PC-3 (cell line): Measurements from ENCODE around the gene PCSK9. TPM values are rescaled to one million over a fixed set of nuclear protein-coding genes. Genes with fewer than 3 reads are reported as not detected.

Experiments
- ATAC-seq: fragments of 200-7000 bp; cut with Tn5 transposase; 2 replicates; pipeline ENCODE4 v1.9.1; 2020; ENCODE audit warnings: mild to moderate bottlenecking, moderate library complexity
- BruUV-seq: library from RNA; stranded (reverse); fragments of 400-500 nt; replicated peaks from 2 replicates; lab custom pipeline; 2021; lab: Mats Ljungman, UMichigan
- CTCF ChIA-PET: fragments of 300-600 bp; sonication (Branson Sonifier 250); formaldehyde crosslinking; loops from one replicate; lab custom pipeline; 2022; ENCODE audit warnings: antibody characterized with exemption; lab: Charles Lee
- POLR2A ChIA-PET: fragments of 300-600 bp; sonication (Branson Sonifier 250); formaldehyde crosslinking; loops from one replicate; lab custom pipeline; 2022; ENCODE audit warnings: antibody characterized with exemption; ENCODE audit not compliant: unreplicated experiment; lab: Charles Lee
- DNase-seq: peaks from one replicate; pipeline ENCODE4 v3.0.0-alpha.2; 2015
- H2AFZ ChIP-seq: fragments of 300-600 bp; sonication (generic); 2 replicates; pipeline ENCODE4 v1.6.0; 2016; ENCODE audit warnings: antibody characterized with exemption, low read length
- H3F3A ChIP-seq: fragments of 300-600 bp; sonication (generic); one replicate; pipeline ENCODE4 v1.6.0; 2017; ENCODE audit warnings: antibody characterized with exemption, low read length, control low read depth, mild to moderate bottlenecking; ENCODE audit not compliant: unreplicated experiment
- H3K27ac ChIP-seq: fragments of 300-600 bp; sonication (generic); 2 replicates; pipeline ENCODE4 v1.5.1; 2016; ENCODE audit warnings: mild to moderate bottlenecking, low read length
- H3K27me3 ChIP-seq: fragments of 300-600 bp; sonication (generic); 2 replicates; pipeline ENCODE4 v1.6.1; 2016; ENCODE audit warnings: low read length, mixed read lengths
- H3K36me3 ChIP-seq: fragments of 300-600 bp; sonication (generic); 2 replicates; pipeline ENCODE4 v1.6.1; 2016; ENCODE audit warnings: low read depth, mixed run types, low read length, mixed read lengths
- H3K4me1 ChIP-seq: fragments of 300-600 bp; sonication (generic); 2 replicates; pipeline ENCODE4 v1.5.1; 2016; ENCODE audit warnings: low read length; ENCODE audit not compliant: insufficient read depth
- H3K4me2 ChIP-seq: fragments of 300-600 bp; sonication (generic); 2 replicates; pipeline ENCODE4 v1.6.0; 2016; ENCODE audit warnings: low read length
- H3K4me3 ChIP-seq: fragments of 300-600 bp; sonication (generic); 2 replicates; pipeline ENCODE4 v1.5.1; 2016; ENCODE audit warnings: mild to moderate bottlenecking, low read length, mixed read lengths
- H3K79me2 ChIP-seq: fragments of 300-600 bp; sonication (generic); 2 replicates; pipeline ENCODE4 v1.6.1; 2017; ENCODE audit warnings: low read length, mixed read lengths
- H3K9ac ChIP-seq: fragments of 300-600 bp; sonication (generic); 2 replicates; pipeline ENCODE4 v1.6.0; 2016; ENCODE audit warnings: mild to moderate bottlenecking, low read length
- H3K9me2 ChIP-seq: fragments of 300-600 bp; sonication (generic); replicated peaks from 2 replicates; pipeline ENCODE4 v1.6.1; 2016; ENCODE audit warnings: mixed run types, low read length, mixed read lengths
- H3K9me3 ChIP-seq: fragments of 300-600 bp; sonication (generic); 2 replicates; pipeline ENCODE4 v1.6.1; 2016; ENCODE audit warnings: low read length, mixed read lengths
- H4K20me1 ChIP-seq: fragments of 300-600 bp; sonication (generic); 2 replicates; pipeline ENCODE4 v1.6.1; 2016; ENCODE audit warnings: low read length, mixed read lengths
- EZH2 ChIP-seq: fragments of 300-600 bp; sonication (generic); IDR thresholded peaks from one replicate; pipeline ENCODE4 v1.6.1; 2017; ENCODE audit warnings: antibody characterized with exemption, mild to moderate bottlenecking, low read length; ENCODE audit not compliant: unreplicated experiment
- EZH2phosphoT487 ChIP-seq: fragments of 300-600 bp; sonication (generic); IDR thresholded peaks from 2 replicates; pipeline ENCODE4 v1.6.1; 2018; ENCODE audit warnings: mild to moderate bottlenecking, antibody characterized with exemption, low read length, borderline replicate concordance
- intact Hi-C: fragments of 100-400 bp; cut with micrococcal nuclease; formaldehyde crosslinking; loops from 2 replicates; pipeline ENCODE4 v1.9.0; 2023
- total RNA-seq: library from RNA; depleted of rRNA; stranded (reverse); fragments of >200 nt; gene quantifications from 2 replicates; pipeline ENCODE4 v1.2.3, GENCODE V29; 2014
- TF ChIP-seq, protein P1 (sequence below): fragments of 300-600 bp; sonication (generic); conservative IDR thresholded peaks from 2 replicates; pipeline ENCODE4 v1.5.1; 2017; ENCODE audit warnings: antibody characterized with exemption, low read depth, mild to moderate bottlenecking, low read length

The PCSK9 gene
- total RNA-seq, 1 experiment from 2014 or later, result 6.8 TPM

DNA sequence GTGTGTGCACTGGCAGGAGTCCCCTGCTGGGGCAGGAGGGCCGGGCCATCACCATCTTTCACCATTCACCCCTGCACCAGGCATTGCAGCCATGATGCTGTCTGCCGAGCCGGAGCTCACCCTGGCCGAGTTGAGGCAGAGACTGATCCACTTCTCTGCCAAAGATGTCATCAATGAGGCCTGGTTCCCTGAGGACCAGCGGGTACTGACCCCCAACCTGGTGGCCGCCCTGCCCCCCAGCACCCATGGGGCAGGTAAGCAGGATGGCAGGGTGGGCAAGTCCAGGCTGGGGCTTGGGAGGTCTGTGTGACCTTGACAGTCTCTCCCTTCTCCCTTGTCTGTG, 18.6 kb downstream of the PCSK9 start:
- H3K79me2 ChIP-seq, result no peaks in the 10 kb centered on the region
- ATAC-seq, result no peak
- DNase-seq, result no peak
- H3K4me3 ChIP-seq, result no peak overlapping the region
- TF ChIP-seq EZH2phosphoT487 (no peak), EZH2 (no peak)
- TF ChIP-seq, protein P1, sequence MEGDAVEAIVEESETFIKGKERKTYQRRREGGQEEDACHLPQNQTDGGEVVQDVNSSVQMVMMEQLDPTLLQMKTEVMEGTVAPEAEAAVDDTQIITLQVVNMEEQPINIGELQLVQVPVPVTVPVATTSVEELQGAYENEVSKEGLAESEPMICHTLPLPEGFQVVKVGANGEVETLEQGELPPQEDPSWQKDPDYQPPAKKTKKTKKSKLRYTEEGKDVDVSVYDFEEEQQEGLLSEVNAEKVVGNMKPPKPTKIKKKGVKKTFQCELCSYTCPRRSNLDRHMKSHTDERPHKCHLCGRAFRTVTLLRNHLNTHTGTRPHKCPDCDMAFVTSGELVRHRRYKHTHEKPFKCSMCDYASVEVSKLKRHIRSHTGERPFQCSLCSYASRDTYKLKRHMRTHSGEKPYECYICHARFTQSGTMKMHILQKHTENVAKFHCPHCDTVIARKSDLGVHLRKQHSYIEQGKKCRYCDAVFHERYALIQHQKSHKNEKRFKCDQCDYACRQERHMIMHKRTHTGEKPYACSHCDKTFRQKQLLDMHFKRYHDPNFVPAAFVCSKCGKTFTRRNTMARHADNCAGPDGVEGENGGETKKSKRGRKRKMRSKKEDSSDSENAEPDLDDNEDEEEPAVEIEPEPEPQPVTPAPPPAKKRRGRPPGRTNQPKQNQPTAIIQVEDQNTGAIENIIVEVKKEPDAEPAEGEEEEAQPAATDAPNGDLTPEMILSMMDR, result no peak
- H3K9ac ChIP-seq, result no peak overlapping the region
- H3K9me3 ChIP-seq, result no peaks in the 10 kb centered on the region
- BruUV-seq, result no TSS peak
- H3K9me2 ChIP-seq, result no peaks in the 10 kb centered on the region
- no peak overlapping the region for H3K4me2 ChIP-seq
- ChIA-PET POLR2A (no interaction called here), CTCF (no interaction called here)
- no peak overlapping the region for H2AFZ ChIP-seq
- H4K20me1 ChIP-seq, result no peaks in the 10 kb centered on the region
- H3K4me1 ChIP-seq, result no peaks in the 10 kb centered on the region
- H3K27me3 ChIP-seq, result no peaks in the 10 kb centered on the region
- no peaks in the 10 kb centered on the region for H3K36me3 ChIP-seq
- intact Hi-C loops, result no loop called here
- no peaks in the 10 kb centered on the region for H3F3A ChIP-seq
- H3K27ac ChIP-seq, result no peak overlapping the region

DNA sequence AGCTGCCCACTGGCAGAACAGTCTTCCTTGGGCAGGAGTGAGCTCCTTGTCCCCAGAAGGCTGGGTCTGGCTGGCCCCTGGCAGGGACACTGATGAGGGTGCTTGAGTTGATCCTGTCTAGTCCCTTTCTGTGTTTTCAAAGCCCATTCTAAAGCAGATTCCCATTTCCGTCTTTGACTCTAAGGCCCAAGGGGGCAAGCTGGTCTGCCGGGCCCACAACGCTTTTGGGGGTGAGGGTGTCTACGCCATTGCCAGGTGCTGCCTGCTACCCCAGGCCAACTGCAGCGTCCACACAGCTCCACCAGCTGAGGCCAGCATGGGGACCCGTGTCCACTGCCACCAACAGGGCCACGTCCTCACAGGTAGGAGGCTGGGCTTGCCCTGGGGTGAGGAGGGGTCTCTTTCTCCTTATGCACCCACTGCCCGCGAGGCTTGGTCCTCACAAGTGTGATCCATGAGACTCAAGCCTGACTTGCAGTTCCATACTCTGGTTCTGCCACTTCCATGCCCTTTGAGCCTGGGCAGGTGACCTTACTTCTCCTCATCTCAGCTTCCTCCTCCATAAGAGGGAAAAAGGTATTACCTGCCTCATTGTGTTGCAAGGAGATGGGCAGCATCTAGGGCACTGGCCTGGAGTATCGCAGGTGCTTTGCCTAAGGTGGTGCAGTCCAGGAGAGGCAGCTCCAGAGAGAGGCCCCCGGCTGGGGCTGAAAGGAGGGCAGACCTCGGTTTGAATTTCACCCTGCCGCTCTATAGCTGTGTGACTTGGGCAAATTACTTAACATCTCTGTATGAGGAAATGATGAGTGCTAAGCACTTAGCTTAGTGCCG, 20.2 kb downstream of the PCSK9 start:
- H3K36me3 ChIP-seq, result no peaks in the 10 kb centered on the region
- ChIA-PET POLR2A (no interaction called here), CTCF (no interaction called here)
- no peaks in the 10 kb centered on the region for H3K27me3 ChIP-seq
- no peaks in the 10 kb centered on the region for H3K9me3 ChIP-seq
- intact Hi-C loops, result no loop called here
- H3K79me2 ChIP-seq, result no peaks in the 10 kb centered on the region
- no peak overlapping the region for H3K27ac ChIP-seq
- H3K4me3 ChIP-seq, result no peak overlapping the region
- no peaks in the 10 kb centered on the region for H3K9me2 ChIP-seq
- H3K9ac ChIP-seq, result no peak overlapping the region
- no peaks in the 10 kb centered on the region for H3F3A ChIP-seq
- no peak for ATAC-seq
- DNase-seq, result no peak
- H3K4me1 ChIP-seq, result no peaks in the 10 kb centered on the region
- BruUV-seq, result no TSS peak
- H3K4me2 ChIP-seq, result no peak overlapping the region
- no peak overlapping the region for H2AFZ ChIP-seq
- TF ChIP-seq EZH2phosphoT487 (no peak), EZH2 (no peak)
- TF ChIP-seq, protein P1, result no peak
- H4K20me1 ChIP-seq, result no peaks in the 10 kb centered on the region

DNA sequence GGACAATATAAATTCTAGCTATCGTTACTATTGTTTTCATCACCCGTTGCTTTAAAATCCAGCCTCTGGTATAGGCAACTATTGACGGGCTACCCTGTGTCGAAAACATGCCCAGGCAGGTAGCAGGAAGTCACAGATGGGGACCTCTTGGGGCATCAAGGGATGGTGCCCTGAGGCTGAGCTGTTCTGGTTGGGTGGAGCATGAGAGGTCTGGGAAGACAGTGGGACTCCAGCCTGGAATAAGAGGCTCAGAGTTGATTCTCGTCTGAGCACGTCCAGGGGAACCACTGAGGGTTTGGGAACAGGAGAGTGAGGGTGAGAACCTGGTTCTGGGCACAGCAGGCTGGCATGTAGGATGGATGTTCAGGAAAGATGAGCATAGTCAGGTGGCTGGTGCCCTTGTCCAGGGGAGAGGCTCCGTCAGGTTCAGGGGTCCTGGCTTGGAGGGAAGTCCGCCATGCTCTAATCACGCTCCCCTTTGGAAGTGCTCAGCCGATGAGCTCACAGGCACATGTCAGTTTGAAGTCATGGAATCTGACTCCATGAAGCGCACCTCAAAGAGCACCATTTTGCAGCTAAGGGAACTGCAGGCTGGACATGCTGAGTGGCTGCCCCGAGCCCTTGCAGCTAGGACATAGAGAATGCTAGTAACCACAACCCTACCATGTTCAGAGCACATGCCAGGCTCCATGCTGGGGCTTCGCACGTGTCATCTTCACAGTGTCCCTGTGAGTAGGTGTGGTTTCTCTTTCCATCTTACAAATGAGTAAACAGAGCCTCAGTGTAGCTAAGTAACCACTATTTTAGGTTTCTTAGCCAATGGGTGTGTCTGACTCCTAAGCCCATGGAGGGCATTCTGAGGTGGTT, 21.0 kb downstream of the PCSK9 start:
- CTCF ChIA-PET, result no interaction called here
- no TSS peak for BruUV-seq
- no peaks in the 10 kb centered on the region for H3K4me1 ChIP-seq

More for the DNA sequence above, 21.0 kb downstream of the PCSK9 start:
- H3K9me3 ChIP-seq, result no peaks in the 10 kb centered on the region
- no peaks in the 10 kb centered on the region for H3K9me2 ChIP-seq
- no peaks in the 10 kb centered on the region for H3F3A ChIP-seq
- H3K9ac ChIP-seq, result no peak overlapping the region
- no peak overlapping the region for H3K4me2 ChIP-seq
- H3K79me2 ChIP-seq, result no peaks in the 10 kb centered on the region
- H3K27ac ChIP-seq, result no peak overlapping the region
- TF ChIP-seq, protein P1, result no peak
- TF ChIP-seq EZH2 (no peak), EZH2phosphoT487 (no peak)
- intact Hi-C loops, result no loop called here
- POLR2A ChIA-PET, result no interaction called here
- no peaks in the 10 kb centered on the region for H3K36me3 ChIP-seq
- DNase-seq, result no peak
- no peak for ATAC-seq
- H2AFZ ChIP-seq, result no peak overlapping the region
- H4K20me1 ChIP-seq, result no peaks in the 10 kb centered on the region
- no peak overlapping the region for H3K4me3 ChIP-seq
- H3K27me3 ChIP-seq, result no peaks in the 10 kb centered on the region
